ENCODE results near the gene MAST2.
A peak's percentile ranks its signal among the peaks of the same experiment; 100 is the strongest.
"Not testable (repeated sequence)": the region's sequence is repeated elsewhere in the genome, so short reads cannot be mapped to it uniquely, and the experiment has no call there.

Gene MAST2

DNA sequence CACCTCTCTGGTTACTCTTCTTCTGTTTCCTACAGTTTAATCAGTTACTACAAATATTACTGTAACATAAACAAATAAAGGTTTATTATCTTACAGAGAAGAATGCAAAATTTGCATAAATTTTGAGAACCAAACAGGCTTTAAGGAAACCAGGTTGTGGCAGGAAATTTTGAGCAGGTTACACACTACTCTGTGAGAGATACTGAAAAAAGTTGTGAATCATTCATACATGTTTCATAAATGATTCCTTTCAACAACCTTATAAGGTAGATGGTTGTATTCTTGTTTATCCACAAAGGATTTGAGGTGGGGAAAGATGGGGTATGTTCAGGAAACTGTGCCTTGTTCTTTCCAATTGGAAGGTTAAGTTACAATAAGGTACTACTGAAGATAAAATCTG, 58.6 kb downstream of the MAST2 start:
- H3K4me3 ChIP-seq (ENCODE audit: low read length) = no peak overlapping the region
- H3K9ac ChIP-seq (ENCODE audit: low read depth, low read length) = no peak overlapping the region
- peaks cover 18% of the 10 kb centered on the region for H3K4me1 ChIP-seq (ENCODE audit: control insufficient read depth, insufficient read depth, low read length)
- no peaks in the 10 kb centered on the region for H3K27me3 ChIP-seq (ENCODE audit: control insufficient read depth, insufficient read depth, low read length)
- no peaks in the 10 kb centered on the region for H3K9me3 ChIP-seq (replicated peaks; ENCODE audit: low read length)
- no peak overlapping the region for H3K4me2 ChIP-seq (ENCODE audit: low read length)
- no peaks in the 10 kb centered on the region for H3K36me3 ChIP-seq (ENCODE audit: insufficient read depth, low read length)

DNA sequence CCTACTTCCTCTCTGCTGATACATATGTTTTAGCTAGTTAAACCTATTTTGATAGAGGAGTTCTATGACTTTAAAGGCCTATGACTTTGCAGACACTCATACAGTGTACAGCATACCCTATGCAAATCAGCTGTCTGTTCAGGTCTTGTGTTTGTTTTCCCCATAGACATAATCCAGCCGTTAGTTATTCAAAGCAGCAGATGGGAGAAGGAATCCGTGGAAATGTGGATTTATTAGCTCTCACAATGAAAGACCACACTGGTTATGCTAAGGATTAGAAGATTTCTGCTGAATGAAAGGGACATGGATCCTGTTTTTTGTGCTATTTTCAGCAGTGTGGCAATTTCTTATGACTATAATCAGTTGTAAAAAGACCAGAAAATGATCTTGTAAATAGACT, 59.8 kb downstream of the MAST2 start:
- no peaks in the 10 kb centered on the region for H3K27me3 ChIP-seq (ENCODE audit: control insufficient read depth, insufficient read depth, low read length)
- H3K9me3 ChIP-seq (replicated peaks; ENCODE audit: low read length) = no peaks in the 10 kb centered on the region
- H3K9ac ChIP-seq (ENCODE audit: low read depth, low read length) = no peak overlapping the region
- H3K4me1 ChIP-seq (ENCODE audit: control insufficient read depth, insufficient read depth, low read length) = peaks cover 18% of the 10 kb centered on the region
- no peak overlapping the region for H3K4me3 ChIP-seq (ENCODE audit: low read length)
- H3K36me3 ChIP-seq (ENCODE audit: insufficient read depth, low read length) = no peaks in the 10 kb centered on the region
- peak overlapping the region; percentile 86 for H3K4me2 ChIP-seq (ENCODE audit: low read length)

- H3K27me3 ChIP-seq (ENCODE audit: control insufficient read depth, insufficient read depth, low read length) = no peaks in the 10 kb centered on the region
- peak overlapping the region; percentile 68 for H3K9ac ChIP-seq (ENCODE audit: low read depth, low read length)
- peaks cover 18% of the 10 kb centered on the region for H3K4me1 ChIP-seq (ENCODE audit: control insufficient read depth, insufficient read depth, low read length)
- H3K9me3 ChIP-seq (replicated peaks; ENCODE audit: low read length) = no peaks in the 10 kb centered on the region
- H3K36me3 ChIP-seq (ENCODE audit: insufficient read depth, low read length) = no peaks in the 10 kb centered on the region
- peak overlapping the region; percentile 67 for H3K4me3 ChIP-seq (ENCODE audit: low read length)
- H3K4me2 ChIP-seq (ENCODE audit: low read length) = peak overlapping the region; percentile 86
These were observed 61.0 kb downstream of the MAST2 start for GRCh38 chr1:45864167-45865106.

DNA sequence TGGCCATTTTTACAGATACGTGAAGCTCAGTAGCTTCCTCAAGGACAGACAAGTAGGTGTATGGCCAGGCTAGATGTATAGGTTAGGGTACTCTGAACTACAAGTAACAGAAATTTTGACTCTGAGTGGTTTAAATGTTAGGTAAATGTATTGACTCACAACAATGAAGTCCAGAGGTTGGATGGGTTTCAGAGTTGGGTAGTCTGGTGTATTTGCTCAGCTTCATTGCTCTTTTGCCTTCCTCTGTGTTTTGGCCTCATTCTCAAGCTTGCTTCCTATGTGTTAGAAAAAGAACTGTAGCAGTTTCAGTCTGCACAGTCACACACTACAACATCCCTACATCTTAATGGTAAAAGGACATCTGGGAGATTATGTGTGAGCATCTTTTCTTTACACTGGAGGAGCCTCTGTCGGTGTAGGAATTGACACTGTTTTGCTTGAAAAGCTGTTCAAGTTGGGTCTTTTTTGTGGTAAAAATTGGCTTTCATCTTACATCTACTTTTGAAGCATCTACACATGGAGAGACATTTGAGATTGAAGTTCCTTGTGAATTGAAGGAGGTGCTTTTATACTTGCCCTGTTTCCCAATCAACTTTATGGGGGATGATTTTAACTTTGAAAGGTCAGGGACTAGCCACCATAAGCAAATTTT, 64.4 kb downstream of the MAST2 start:
- no peak overlapping the region for H3K9ac ChIP-seq (ENCODE audit: low read depth, low read length)

DNA sequence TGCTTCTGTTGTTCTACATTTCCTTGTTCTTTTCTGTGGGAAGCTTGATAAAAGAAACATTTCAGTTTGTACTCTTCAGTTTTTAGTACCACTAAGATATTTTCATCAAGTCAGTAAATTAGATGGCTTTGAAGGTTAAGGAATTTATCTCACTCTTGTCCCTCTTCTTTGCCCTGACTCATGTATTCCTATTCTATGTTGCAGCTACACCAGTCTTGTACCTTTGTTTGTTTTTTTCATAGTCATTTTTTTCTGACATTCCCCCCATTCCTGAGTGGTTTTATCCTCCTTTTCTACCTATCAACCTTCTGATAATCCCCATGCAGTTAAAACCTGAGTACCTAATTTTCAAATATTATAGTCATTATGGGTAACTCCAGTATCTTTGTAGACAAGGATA, 65.4 kb downstream of the MAST2 start:
- peaks cover 23% of the 10 kb centered on the region for H3K4me1 ChIP-seq (ENCODE audit: control insufficient read depth, insufficient read depth, low read length)
- H3K27me3 ChIP-seq (ENCODE audit: control insufficient read depth, insufficient read depth, low read length) = no peaks in the 10 kb centered on the region
- H3K4me3 ChIP-seq (ENCODE audit: low read length) = no peak overlapping the region
- H3K36me3 ChIP-seq (ENCODE audit: insufficient read depth, low read length) = no peaks in the 10 kb centered on the region
- no peak overlapping the region for H3K4me2 ChIP-seq (ENCODE audit: low read length)
- H3K9me3 ChIP-seq (replicated peaks; ENCODE audit: low read length) = no peaks in the 10 kb centered on the region
- H3K9ac ChIP-seq (ENCODE audit: low read depth, low read length) = no peak overlapping the region

More for the DNA sequence above, 64.4 kb downstream of the MAST2 start:
- H3K9me3 ChIP-seq (replicated peaks; ENCODE audit: low read length) = no peaks in the 10 kb centered on the region
- no peak overlapping the region for H3K4me3 ChIP-seq (ENCODE audit: low read length)
- H3K27me3 ChIP-seq (ENCODE audit: control insufficient read depth, insufficient read depth, low read length) = no peaks in the 10 kb centered on the region
- H3K36me3 ChIP-seq (ENCODE audit: insufficient read depth, low read length) = no peaks in the 10 kb centered on the region
- H3K4me1 ChIP-seq (ENCODE audit: control insufficient read depth, insufficient read depth, low read length) = peaks cover 32% of the 10 kb centered on the region
- no peak overlapping the region for H3K4me2 ChIP-seq (ENCODE audit: low read length)

DNA sequence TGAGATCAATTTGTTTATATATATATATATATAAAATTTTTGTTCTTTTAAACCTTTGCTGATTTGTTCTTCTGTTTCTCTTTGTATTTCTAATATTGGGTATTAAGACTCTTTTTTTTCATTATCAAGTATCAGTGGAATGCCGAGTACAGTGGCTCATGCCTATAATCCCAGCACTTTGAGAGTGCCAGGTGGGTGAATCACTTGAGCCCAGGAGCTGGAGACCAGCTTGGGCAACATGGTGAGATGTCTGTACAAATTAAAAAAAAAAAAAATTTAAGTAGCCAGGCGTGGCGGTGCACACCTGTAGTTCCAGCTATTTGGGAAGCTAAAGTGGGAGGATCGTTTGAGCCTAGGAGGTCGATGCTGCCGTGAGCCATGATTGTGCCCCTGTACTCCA, 67.1 kb downstream of the MAST2 start:
- H3K27me3 ChIP-seq (ENCODE audit: control insufficient read depth, insufficient read depth, low read length) = no peaks in the 10 kb centered on the region
- H3K4me2 ChIP-seq (ENCODE audit: low read length) = no peak overlapping the region
- H3K4me3 ChIP-seq (ENCODE audit: low read length) = no peak overlapping the region
- H3K4me1 ChIP-seq (ENCODE audit: control insufficient read depth, insufficient read depth, low read length) = peaks cover 14% of the 10 kb centered on the region
- no peaks in the 10 kb centered on the region for H3K36me3 ChIP-seq (ENCODE audit: insufficient read depth, low read length)
- H3K9me3 ChIP-seq (replicated peaks; ENCODE audit: low read length) = no peaks in the 10 kb centered on the region
- no peak overlapping the region for H3K9ac ChIP-seq (ENCODE audit: low read depth, low read length)

- not testable (repeated sequence) for H3K36me3 ChIP-seq (ENCODE audit: insufficient read depth, low read length); H3K27me3 ChIP-seq (ENCODE audit: control insufficient read depth, insufficient read depth, low read length); H3K9me3 ChIP-seq (replicated peaks; ENCODE audit: low read length); H3K4me3 ChIP-seq (ENCODE audit: low read length); H3K9ac ChIP-seq (ENCODE audit: low read depth, low read length)
- Histone ChIP-seq H3K4me1 (ENCODE audit: control insufficient read depth, insufficient read depth, low read length) (peaks cover 14% of the 10 kb centered on the region), H3K4me2 (ENCODE audit: low read length) (peak overlapping the region; percentile 2)
These were observed 68.9 kb downstream of the MAST2 start for GRCh38 chr1:45872173-45872801.

DNA sequence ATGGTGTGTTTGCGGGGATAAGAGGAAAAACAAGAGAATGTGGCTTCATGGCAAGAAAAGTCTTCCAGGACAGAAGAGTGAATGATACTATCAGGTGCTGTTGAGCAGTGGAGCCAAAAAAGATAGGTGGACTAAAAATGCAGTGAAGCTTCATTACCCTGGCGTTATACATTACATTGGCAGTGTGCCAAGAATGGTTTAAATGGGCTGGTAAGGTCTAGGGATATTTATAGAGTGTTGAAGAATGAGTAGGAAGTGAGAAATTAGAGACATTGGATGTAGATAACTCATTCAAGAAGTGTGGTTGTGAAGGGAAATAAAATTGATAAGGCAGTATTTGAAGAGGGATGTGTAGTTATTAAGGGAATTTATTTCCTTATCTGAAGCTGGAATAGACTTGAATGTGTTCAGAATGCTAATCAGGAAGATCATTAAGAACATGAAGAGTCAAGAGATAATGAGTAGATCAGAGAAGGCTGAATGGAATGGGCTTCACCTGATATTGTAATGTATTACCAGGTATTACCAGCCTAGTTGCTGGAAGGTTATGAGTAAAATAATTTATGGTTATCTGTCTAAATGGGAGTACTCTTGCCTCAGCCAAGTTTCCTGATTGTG, 72.7 kb downstream of the MAST2 start:
- Histone ChIP-seq H3K9me3 (replicated peaks; ENCODE audit: low read length) (no peaks in the 10 kb centered on the region), H3K4me2 (ENCODE audit: low read length) (no peak overlapping the region), H3K36me3 (ENCODE audit: insufficient read depth, low read length) (no peaks in the 10 kb centered on the region), H3K4me3 (ENCODE audit: low read length) (no peak overlapping the region), H3K27me3 (ENCODE audit: control insufficient read depth, insufficient read depth, low read length) (no peaks in the 10 kb centered on the region), H3K4me1 (ENCODE audit: control insufficient read depth, insufficient read depth, low read length) (peaks cover 16% of the 10 kb centered on the region), H3K9ac (ENCODE audit: low read depth, low read length) (no peak overlapping the region)

- Histone ChIP-seq H3K9ac (ENCODE audit: low read depth, low read length) (no peak overlapping the region), H3K9me3 (replicated peaks; ENCODE audit: low read length) (no peaks in the 10 kb centered on the region), H3K4me2 (ENCODE audit: low read length) (no peak overlapping the region), H3K4me1 (ENCODE audit: control insufficient read depth, insufficient read depth, low read length) (peaks cover 8% of the 10 kb centered on the region), H3K27me3 (ENCODE audit: control insufficient read depth, insufficient read depth, low read length) (no peaks in the 10 kb centered on the region), H3K36me3 (ENCODE audit: insufficient read depth, low read length) (no peaks in the 10 kb centered on the region), H3K4me3 (ENCODE audit: low read length) (no peak overlapping the region)
These were observed 73.9 kb downstream of the MAST2 start for GRCh38 chr1:45877264-45877663.

DNA sequence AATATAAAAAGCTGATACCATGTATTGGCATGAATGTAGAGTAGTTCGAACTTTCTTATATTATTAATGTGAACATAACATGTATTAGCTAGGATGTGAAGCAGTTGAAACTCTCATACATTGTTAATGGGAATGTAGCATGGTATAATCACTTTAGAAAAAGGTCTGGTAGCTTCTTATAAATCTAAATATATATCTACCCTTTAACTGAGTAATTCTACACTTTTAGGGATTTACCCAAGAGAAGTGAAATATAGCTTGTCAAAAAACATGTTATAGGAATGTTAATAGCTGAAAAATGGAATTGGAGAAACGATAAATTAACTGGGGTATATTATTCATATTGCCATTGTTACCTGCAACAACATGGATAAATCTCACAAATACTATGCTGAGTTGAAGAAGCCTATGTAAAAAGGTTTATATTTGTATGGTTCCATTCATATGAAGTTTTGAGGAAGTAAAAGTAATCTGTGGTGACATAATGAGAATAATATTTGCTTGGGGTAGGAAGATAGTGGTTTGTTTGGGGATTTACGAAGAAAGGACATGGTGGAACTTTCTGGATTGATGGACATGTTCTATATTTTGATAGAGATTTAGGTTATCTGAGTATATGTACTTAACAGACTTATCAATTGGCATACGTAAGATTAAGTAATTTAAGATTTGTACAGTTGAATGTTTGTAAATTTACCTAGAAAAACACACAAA, 76.6 kb downstream of the MAST2 start:
- H3K9ac ChIP-seq (ENCODE audit: low read depth, low read length) = no peak overlapping the region
- no peaks in the 10 kb centered on the region for H3K27me3 ChIP-seq (ENCODE audit: control insufficient read depth, insufficient read depth, low read length)
- H3K4me2 ChIP-seq (ENCODE audit: low read length) = no peak overlapping the region
- no peaks in the 10 kb centered on the region for H3K9me3 ChIP-seq (replicated peaks; ENCODE audit: low read length)
- H3K4me3 ChIP-seq (ENCODE audit: low read length) = no peak overlapping the region
- no peaks in the 10 kb centered on the region for H3K36me3 ChIP-seq (ENCODE audit: insufficient read depth, low read length)
- peaks cover 5% of the 10 kb centered on the region for H3K4me1 ChIP-seq (ENCODE audit: control insufficient read depth, insufficient read depth, low read length)

DNA sequence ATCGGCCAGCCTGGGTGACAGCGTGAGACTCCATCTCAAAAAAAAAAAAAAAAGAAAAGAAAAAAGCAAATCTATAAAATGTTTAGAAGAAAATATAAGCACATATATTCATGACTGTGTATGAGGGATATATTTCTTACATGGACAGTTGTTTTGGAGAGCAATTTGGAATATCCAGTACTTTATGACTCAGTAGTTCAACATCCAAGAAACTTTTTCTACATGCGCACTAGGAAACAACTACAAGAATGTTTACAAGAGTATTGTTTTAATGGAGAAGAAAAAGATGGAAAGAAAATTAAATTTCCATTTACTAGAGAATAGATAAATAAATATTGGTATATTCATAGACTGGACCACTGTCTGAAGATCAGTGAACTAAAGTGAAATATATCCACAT, 77.5 kb downstream of the MAST2 start:
- Histone ChIP-seq H3K4me2 (ENCODE audit: low read length) (no peak overlapping the region), H3K9ac (ENCODE audit: low read depth, low read length) (no peak overlapping the region), H3K4me3 (ENCODE audit: low read length) (no peak overlapping the region), H3K36me3 (ENCODE audit: insufficient read depth, low read length) (no peaks in the 10 kb centered on the region), H3K4me1 (ENCODE audit: control insufficient read depth, insufficient read depth, low read length) (peaks cover 5% of the 10 kb centered on the region), H3K9me3 (replicated peaks; ENCODE audit: low read length) (no peaks in the 10 kb centered on the region), H3K27me3 (ENCODE audit: control insufficient read depth, insufficient read depth, low read length) (no peaks in the 10 kb centered on the region)
